GM12875 (cell line): ENCODE data around the gene CCR2.
"Not testable (repeated sequence)": the region's sequence is repeated elsewhere in the genome, so short reads cannot be mapped to it uniquely, and the experiment has no call there.

ENCODE experiments used
- H3K4me3 ChIP-seq: one replicate; pipeline ENCODE4 v1.5.1; 2011; ENCODE audit warnings: low read depth, low read length, control low read depth
- TF ChIP-seq, protein P1 (sequence below): IDR thresholded peaks from 2 replicates; pipeline ENCODE4 v1.5.1; 2011; ENCODE audit warnings: low read depth, mild to moderate bottlenecking, control low read depth, inconsistent platforms, low read length, moderate library complexity, borderline replicate concordance; ENCODE audit not compliant: insufficient read depth

The CCR2 gene

DNA sequence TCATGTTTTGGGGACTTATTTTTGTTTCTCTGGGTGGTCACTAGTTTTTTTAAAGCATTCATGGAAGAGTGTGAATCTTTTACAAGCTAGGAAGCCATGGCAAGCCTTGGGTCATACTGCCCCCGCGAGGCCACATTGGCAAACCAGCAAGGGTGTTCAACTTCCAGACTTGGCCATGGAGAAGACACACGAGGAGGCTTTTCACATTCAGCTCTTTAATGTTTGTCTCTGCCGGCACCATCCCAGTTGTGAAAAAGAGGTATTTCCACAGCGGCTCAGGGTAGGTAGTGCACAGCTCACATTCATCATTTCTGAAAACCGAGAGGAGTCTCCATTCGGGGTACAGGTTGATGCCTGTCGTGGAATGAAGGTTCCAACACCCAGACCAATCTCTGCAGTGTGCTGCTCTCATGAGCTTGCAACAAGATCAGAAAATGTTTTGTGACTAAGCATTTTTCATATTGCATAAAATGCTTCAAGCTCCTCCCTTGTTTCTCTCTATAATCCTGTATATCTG is 24.6 kb downstream of the CCR2 start:
- no peak overlapping the region for H3K4me3 ChIP-seq
- TF ChIP-seq, protein P1, sequence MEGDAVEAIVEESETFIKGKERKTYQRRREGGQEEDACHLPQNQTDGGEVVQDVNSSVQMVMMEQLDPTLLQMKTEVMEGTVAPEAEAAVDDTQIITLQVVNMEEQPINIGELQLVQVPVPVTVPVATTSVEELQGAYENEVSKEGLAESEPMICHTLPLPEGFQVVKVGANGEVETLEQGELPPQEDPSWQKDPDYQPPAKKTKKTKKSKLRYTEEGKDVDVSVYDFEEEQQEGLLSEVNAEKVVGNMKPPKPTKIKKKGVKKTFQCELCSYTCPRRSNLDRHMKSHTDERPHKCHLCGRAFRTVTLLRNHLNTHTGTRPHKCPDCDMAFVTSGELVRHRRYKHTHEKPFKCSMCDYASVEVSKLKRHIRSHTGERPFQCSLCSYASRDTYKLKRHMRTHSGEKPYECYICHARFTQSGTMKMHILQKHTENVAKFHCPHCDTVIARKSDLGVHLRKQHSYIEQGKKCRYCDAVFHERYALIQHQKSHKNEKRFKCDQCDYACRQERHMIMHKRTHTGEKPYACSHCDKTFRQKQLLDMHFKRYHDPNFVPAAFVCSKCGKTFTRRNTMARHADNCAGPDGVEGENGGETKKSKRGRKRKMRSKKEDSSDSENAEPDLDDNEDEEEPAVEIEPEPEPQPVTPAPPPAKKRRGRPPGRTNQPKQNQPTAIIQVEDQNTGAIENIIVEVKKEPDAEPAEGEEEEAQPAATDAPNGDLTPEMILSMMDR, result peak; percentile 82

DNA sequence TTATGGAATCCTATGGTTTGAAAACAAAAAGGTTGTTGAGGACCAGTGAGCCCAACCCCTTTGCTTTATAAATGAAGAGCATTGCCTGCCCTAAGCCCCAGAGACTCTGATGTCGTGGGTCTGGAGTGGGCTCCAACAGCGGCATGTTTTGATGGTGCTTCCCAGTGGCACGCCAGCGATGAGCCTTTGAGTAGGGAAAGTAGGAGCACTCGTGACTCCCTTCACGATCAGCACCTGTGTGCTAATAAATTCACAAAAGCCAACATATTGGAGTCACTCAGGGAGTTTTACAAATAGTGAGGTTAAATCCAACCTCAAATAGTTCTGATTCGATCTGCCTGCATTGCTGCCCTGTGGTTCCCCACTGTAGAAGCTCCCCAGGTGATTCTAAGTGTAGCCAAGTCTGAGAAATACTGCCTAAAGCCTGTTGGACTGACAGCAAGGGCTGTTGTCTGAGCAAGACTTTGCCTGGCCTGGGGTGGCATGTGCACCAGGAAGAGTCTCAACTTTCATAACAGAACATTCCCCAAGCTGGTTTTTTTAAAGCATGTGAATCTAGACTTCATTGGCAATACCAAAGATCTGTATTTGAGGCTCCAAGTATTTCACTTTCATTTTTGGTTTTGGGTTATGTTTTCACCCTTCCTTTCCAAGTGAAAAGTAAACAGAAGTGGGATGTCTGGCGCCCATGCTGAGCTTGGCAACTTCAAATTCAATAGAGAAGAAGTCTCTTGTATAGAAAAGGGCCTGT is 26.7 kb downstream of the CCR2 start:
- TF ChIP-seq, protein P1, result no peak
- H3K4me3 ChIP-seq, result no peak overlapping the region

DNA sequence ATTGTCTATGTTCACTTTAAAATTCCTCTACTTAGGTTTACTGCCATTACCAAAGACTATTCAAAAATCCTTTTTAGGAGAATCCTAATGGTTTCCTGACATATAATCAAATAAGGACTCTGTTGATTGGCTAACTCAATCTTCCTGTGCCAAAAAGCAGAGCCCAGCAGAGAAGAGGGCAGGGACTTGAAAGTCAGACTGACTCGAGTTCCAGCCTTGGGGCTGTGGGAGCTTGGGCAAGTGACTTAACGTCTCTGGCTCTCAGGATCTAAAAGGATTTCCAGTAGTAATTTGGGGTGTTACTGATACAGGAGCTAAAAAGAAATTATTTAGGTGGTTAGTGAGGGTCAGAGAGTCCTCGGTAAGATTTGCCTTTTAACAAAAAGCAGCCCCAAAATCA is 27.7 kb downstream of the CCR2 start:
- TF ChIP-seq, protein P1, result no peak
- H3K4me3 ChIP-seq, result no peak overlapping the region

DNA sequence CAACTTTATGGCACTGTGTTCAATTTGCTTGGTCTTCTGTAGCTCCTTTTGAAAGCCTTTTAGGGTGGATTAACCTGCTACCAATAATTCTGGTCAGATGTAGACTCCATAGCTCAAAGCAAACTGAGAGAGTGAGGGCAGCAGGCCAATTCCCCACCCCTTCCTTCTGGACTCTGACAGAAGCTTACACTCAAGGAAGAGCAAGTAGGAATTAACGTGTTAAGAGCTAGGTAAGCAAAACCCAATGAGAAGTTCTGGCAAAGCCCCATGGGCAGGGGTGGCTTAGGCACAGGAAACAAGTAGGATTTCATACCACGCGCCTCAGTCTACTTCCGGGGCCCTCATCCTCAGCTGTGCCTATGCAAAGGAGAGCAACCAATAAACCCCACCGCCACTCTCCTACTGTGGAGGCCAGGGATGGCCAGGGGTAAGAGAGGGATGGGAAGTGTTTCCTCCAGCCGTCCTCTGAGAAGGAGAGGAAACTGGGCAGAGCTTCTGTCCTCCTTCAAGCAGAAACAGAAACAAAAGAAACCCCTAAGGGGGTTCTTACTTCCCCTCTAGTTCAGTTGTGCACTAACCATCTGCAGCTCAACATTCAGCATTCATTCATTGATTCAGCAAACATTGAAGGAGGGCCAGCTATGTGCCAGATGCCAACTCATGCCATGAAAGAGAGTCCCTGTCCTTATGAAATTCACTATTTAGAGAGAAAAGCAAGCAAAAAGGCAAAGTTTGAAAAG is 29.5 kb downstream of the CCR2 start:
- no peak overlapping the region for H3K4me3 ChIP-seq
- TF ChIP-seq, protein P1, result no peak

DNA sequence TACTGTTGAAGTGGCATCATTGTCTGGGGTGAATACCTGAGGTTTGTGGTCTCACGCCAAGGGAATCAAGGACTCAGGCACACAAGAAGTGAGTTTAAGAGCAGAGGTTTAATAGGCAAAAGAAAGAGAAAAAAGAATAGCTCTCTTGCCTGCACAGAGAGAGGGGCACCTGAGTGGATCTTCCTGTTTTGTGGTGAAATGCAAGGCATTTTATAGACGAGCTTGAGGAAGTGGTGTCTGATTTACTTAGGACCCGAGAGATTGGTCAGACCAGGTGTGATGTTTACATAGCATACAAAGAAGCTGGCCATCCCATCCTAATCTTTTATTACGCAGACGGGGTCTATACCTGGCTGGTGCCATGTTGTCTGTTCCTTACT is 30.0 kb downstream of the CCR2 start:
- TF ChIP-seq, protein P1, result no peak
- H3K4me3 ChIP-seq, result no peak overlapping the region

DNA sequence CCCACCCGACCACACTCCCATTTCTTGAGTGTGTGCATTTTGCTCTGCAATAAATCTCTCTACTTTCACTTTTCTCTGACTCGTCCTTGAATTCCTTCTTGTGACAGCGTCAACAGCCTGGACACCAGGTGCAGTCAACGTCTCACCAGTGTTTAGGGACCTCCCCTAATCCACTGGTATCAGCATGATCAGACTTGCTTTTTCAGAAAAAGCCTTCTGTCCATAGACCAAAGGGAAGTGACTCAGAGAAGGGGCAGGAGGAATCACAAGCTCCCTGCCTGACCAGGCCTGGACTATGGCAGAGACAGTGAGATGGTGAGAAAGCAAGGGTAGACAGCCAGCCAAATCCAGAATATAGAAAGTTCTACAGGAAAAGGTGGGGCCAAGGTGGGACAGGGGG is 32.3 kb downstream of the CCR2 start:
- no peak overlapping the region for H3K4me3 ChIP-seq
- TF ChIP-seq, protein P1, result no peak

DNA sequence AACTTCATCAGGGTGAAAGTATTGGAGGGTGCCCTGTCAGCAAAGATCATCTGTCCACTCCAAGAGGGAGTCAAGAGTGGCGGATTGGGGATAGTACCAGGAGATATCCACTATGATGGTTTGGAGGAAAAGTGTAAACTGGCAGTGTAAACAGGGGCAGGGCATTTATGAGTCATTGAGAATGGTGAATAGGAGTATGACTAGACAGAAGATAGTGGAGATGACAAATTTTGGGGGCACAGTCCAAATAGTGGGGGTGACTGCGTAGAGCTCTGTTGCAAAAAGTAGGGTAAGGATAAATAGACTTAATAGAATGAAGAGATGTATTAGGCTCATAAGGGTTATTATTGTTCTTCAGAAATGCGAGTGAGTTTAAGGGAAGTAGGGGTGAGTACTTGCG is 34.9 kb downstream of the CCR2 start:
- H3K4me3 ChIP-seq, result not testable (repeated sequence)
